Trophoblast cell (in vitro differentiated cells and primary cell): Measurements from ENCODE around the gene ALK.

Source experiments
- DNase-seq, 2 donors: peaks; one replicate each; pipeline ENCODE4 v3.0.0-alpha.2; 2016
- H2AFZ ChIP-seq: 2 replicates; pipeline ENCODE4 v1.6.1; 2013; ENCODE audit warnings: low read length, moderate library complexity, mild to moderate bottlenecking; ENCODE audit not compliant: insufficient read depth, poor library complexity
- H2AK5ac ChIP-seq: 2 replicates; pipeline ENCODE4 v1.6.1; 2013; ENCODE audit warnings: mild to moderate bottlenecking, low read length
- H2BK120ac ChIP-seq: 2 replicates; pipeline ENCODE4 v1.6.1; 2013; ENCODE audit warnings: low read length, mild to moderate bottlenecking, moderate library complexity; ENCODE audit not compliant: insufficient read depth, poor library complexity
- H2BK12ac ChIP-seq: 2 replicates; pipeline ENCODE4 v1.6.1; 2013; ENCODE audit warnings: mild to moderate bottlenecking, low read length, moderate library complexity
- H2BK5ac ChIP-seq: 2 replicates; pipeline ENCODE4 v1.6.1; 2013; ENCODE audit warnings: low read length, low read depth, moderate library complexity, mild to moderate bottlenecking; ENCODE audit not compliant: poor library complexity
- H3K14ac ChIP-seq: 2 replicates; pipeline ENCODE4 v1.6.1; 2013; ENCODE audit warnings: mild to moderate bottlenecking, low read length
- H3K18ac ChIP-seq: 2 replicates; pipeline ENCODE4 v1.6.1; 2013; ENCODE audit warnings: mild to moderate bottlenecking, low read length
- H3K23ac ChIP-seq: 2 replicates; pipeline ENCODE4 v1.6.1; 2013; ENCODE audit warnings: low read length
- H3K27ac ChIP-seq: 2 replicates; pipeline ENCODE4 v1.5.1; 2013; ENCODE audit warnings: low read depth, mild to moderate bottlenecking, inconsistent platforms, low read length, moderate library complexity
- H3K27me3 ChIP-seq: 2 replicates; pipeline ENCODE4 v1.6.1; 2013; ENCODE audit warnings: inconsistent platforms, mild to moderate bottlenecking, low read length, moderate library complexity; ENCODE audit not compliant: insufficient read depth
- H3K36me3 ChIP-seq, 2 experiments: 1 replicate in 1 of 2; 2 replicates in 1 of 2; pipeline ENCODE4 v1.6.1; 2013; ENCODE audit warnings: low read length in 2 of 2, mild to moderate bottlenecking in 2 of 2, moderate library complexity in 1 of 2; ENCODE audit not compliant: insufficient read depth in 2 of 2, control insufficient read depth in 1 of 2
- H3K4ac ChIP-seq: 2 replicates; pipeline ENCODE4 v1.6.1; 2013; ENCODE audit warnings: low read depth, mild to moderate bottlenecking, low read length, moderate library complexity
- H3K4me1 ChIP-seq, 2 experiments: 1 replicate in 1 of 2; 2 replicates in 1 of 2; pipeline ENCODE4 v1.6.1; 2013; ENCODE audit warnings: low read length in 2 of 2, mild to moderate bottlenecking in 2 of 2, moderate library complexity in 1 of 2; ENCODE audit not compliant: insufficient read depth in 2 of 2, control insufficient read depth in 1 of 2
- H3K4me2 ChIP-seq: 2 replicates; pipeline ENCODE4 v1.6.1; 2013; ENCODE audit warnings: inconsistent platforms, mild to moderate bottlenecking, low read length, moderate library complexity
- H3K4me3 ChIP-seq: 2 replicates; pipeline ENCODE4 v1.5.1; 2013; ENCODE audit warnings: mild to moderate bottlenecking, low read depth, low read length, inconsistent platforms
- H3K79me1 ChIP-seq: one replicate; pipeline ENCODE4 v1.6.1; 2013; ENCODE audit warnings: low read length
- H3K79me2 ChIP-seq: 2 replicates; pipeline ENCODE4 v1.6.1; 2013; ENCODE audit warnings: low read length, mild to moderate bottlenecking; ENCODE audit not compliant: control insufficient read depth, insufficient read depth, poor library complexity
- H3K9ac ChIP-seq: 2 replicates; pipeline ENCODE4 v1.6.1; 2013; ENCODE audit warnings: mild to moderate bottlenecking, low read length
- H3K9me3 ChIP-seq: 2 replicates; pipeline ENCODE4 v1.6.1; 2013; ENCODE audit warnings: low read depth, mild to moderate bottlenecking, control low read depth, inconsistent platforms, low read length; ENCODE audit not compliant: insufficient read depth
- H4K12ac ChIP-seq: 2 replicates; pipeline ENCODE4 v1.6.1; 2013; ENCODE audit warnings: low read depth, mild to moderate bottlenecking, low read length, moderate library complexity
- H4K8ac ChIP-seq: 2 replicates; pipeline ENCODE4 v1.6.1; 2013; ENCODE audit warnings: low read depth, mild to moderate bottlenecking, low read length, moderate library complexity
- H4K91ac ChIP-seq: one replicate; pipeline ENCODE4 v1.6.1; 2013; ENCODE audit warnings: low read depth, mild to moderate bottlenecking, low read length, moderate library complexity
- WGBS: extraction: QIAGEN DNeasy Blood & Tissue Kit; methylation state at CpG from one replicate; pipeline ENCODE4 v1.1.7; 2013; ENCODE audit warnings: missing lambda C conversion rate; ENCODE audit not compliant: insufficient read length, insufficient coverage; ENCODE audit errors: extremely low coverage; 5-methylcytosine and 5-hydroxymethylcytosine counted together

The ALK gene

DNA sequence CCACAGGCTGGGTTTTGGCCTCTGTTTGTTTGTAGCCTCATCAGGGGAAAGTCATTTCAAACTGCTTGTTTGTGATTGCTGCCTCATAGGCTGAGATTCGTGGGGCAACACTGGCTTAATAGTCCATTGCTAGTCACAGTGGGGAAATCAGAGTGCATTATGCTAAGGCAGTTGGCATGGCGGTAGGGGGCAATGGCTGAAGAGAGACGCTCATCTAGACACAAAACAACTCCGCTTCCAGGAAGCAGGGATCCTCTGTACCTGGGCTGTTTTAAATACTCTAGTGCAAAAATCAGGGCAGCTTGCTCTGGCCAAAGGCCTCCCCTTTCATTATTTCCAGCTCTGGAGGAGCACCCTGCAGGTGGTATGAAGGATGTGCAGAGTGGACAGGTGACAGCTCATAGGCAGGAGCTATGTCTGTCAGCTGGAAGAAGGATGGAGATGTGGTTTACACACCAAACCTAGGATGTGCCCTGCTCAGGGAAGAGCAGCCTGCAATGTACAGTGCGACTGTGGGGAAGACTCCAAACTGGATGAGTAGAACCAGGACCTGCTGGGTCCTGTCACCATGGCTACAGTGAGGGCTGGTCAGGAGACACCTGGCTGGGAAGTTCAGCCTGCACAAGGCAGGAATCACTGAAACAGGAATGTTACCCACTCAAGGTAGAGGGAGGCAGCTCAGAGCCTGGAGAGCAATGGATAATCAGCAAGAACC is 571.9 kb downstream of the ALK start:
- Histone ChIP-seq H3K36me3 (no peaks in the 10 kb centered on the region), H3K4me1 (no peaks in the 10 kb centered on the region), H2BK12ac (no peak overlapping the region), H4K8ac (no peak overlapping the region), H2AFZ (no peak overlapping the region), H3K27me3 (no peaks in the 10 kb centered on the region), H3K18ac (no peak overlapping the region), H2AK5ac (no peak overlapping the region), H3K79me1 (no peaks in the 10 kb centered on the region), H3K4ac (no peak overlapping the region), H3K27ac (no peak overlapping the region), H3K14ac (no peak overlapping the region), H3K4me2 (no peak overlapping the region), H3K23ac (no peak overlapping the region), H3K79me2 (no peaks in the 10 kb centered on the region), H4K12ac (no peak overlapping the region), H3K4me3 (no peak overlapping the region), H3K9me3 (no peaks in the 10 kb centered on the region), H3K9ac (no peak overlapping the region), H4K91ac (no peak overlapping the region), H2BK120ac (no peak overlapping the region), H2BK5ac (no peak overlapping the region)
- DNase-seq = no peak
- no CpG with 5 or more reads among the region's 5 CpGs for WGBS

- no peaks in the 10 kb centered on the region for H3K27me3 ChIP-seq
Measured at GRCh38 chr2:29347774-29348461, 573.5 kb downstream of the ALK start.

DNA sequence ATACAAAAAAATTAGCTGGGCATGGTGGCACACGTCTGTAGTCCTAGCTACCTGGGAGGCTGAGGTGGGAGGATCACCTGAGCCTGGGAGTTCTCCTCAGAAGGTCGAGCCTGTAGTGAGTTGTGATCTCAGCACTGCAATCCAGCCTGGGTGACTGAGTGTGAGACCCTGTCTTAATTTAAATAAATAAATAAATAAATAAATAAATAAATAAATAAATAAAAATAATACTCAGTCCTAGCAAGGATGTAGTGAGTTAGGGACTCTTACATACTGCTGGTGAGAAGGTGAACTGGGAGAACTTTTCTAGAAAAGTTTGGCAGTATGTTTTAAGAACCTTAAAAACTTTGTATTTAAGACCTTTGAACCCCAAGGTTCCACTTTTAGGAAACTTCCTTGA is 576.1 kb downstream of the ALK start:
- no peak overlapping the region for H3K27ac ChIP-seq
- H3K4me3 ChIP-seq = no peak overlapping the region
- H2BK12ac ChIP-seq = no peak overlapping the region
- WGBS = no CpG with 5 or more reads among the region's 2 CpGs
- H2BK5ac ChIP-seq = no peak overlapping the region
- no peaks in the 10 kb centered on the region for H3K4me1 ChIP-seq
- H3K4ac ChIP-seq = no peak overlapping the region
- H3K27me3 ChIP-seq = no peaks in the 10 kb centered on the region
- no peak overlapping the region for H2AFZ ChIP-seq
- H2BK120ac ChIP-seq = no peak overlapping the region
- no peaks in the 10 kb centered on the region for H3K36me3 ChIP-seq
- H3K79me2 ChIP-seq = no peaks in the 10 kb centered on the region
- no peak overlapping the region for H3K23ac ChIP-seq
- H4K12ac ChIP-seq = no peak overlapping the region
- H2AK5ac ChIP-seq = no peak overlapping the region
- H3K18ac ChIP-seq = no peak overlapping the region
- H4K91ac ChIP-seq = no peak overlapping the region
- no peak overlapping the region for H4K8ac ChIP-seq
- no peak overlapping the region for H3K14ac ChIP-seq
- H3K9me3 ChIP-seq = no peaks in the 10 kb centered on the region
- DNase-seq = no peak
- no peaks in the 10 kb centered on the region for H3K79me1 ChIP-seq
- no peak overlapping the region for H3K4me2 ChIP-seq
- no peak overlapping the region for H3K9ac ChIP-seq

More at GRCh38 chr2:29347774-29348461, 573.5 kb downstream of the ALK start:
- DNase-seq = no peak
- Histone ChIP-seq H3K79me1 (no peaks in the 10 kb centered on the region), H4K91ac (no peak overlapping the region), H3K4me3 (no peak overlapping the region), H4K8ac (no peak overlapping the region), H3K14ac (no peak overlapping the region), H3K23ac (no peak overlapping the region), H2BK12ac (no peak overlapping the region), H2BK5ac (no peak overlapping the region), H3K36me3 (no peaks in the 10 kb centered on the region), H4K12ac (no peak overlapping the region), H3K27ac (no peak overlapping the region), H3K9ac (no peak overlapping the region), H3K9me3 (no peaks in the 10 kb centered on the region), H3K4me1 (no peaks in the 10 kb centered on the region), H3K4ac (no peak overlapping the region), H3K18ac (no peak overlapping the region), H3K79me2 (no peaks in the 10 kb centered on the region), H2AK5ac (no peak overlapping the region), H2AFZ (no peak overlapping the region), H3K4me2 (no peak overlapping the region), H2BK120ac (no peak overlapping the region)
- no CpG with 5 or more reads among the region's 5 CpGs for WGBS

GRCh38 chr2:29343830-29344229 is 577.6 kb downstream of the ALK start:
- H2AK5ac ChIP-seq = no peak overlapping the region

More at GRCh38 chr2:29343830-29344229, 577.6 kb downstream of the ALK start:
- Histone ChIP-seq H3K4me2 (no peak overlapping the region), H2BK5ac (no peak overlapping the region), H2AFZ (no peak overlapping the region), H4K8ac (no peak overlapping the region), H2BK12ac (no peak overlapping the region), H3K9ac (no peak overlapping the region), H4K12ac (no peak overlapping the region), H3K79me2 (no peaks in the 10 kb centered on the region), H3K4me3 (no peak overlapping the region), H3K14ac (no peak overlapping the region), H3K4me1 (no peaks in the 10 kb centered on the region), H3K4ac (no peak overlapping the region), H2BK120ac (no peak overlapping the region), H3K9me3 (no peaks in the 10 kb centered on the region), H3K23ac (no peak overlapping the region), H3K18ac (no peak overlapping the region), H3K79me1 (no peaks in the 10 kb centered on the region), H3K36me3 (no peaks in the 10 kb centered on the region), H3K27me3 (no peaks in the 10 kb centered on the region), H3K27ac (no peak overlapping the region), H4K91ac (no peak overlapping the region)
- DNase-seq = no peak
